HL-60/S4 (cell line): ENCODE measurements around the gene RBL2.
"Not testable (repeated sequence)": the region's sequence is repeated elsewhere in the genome, so short reads cannot be mapped to it uniquely, and the experiment has no call there.

ENCODE experiments used
- in situ Hi-C: fragments of 300-500 bp; cut with MboI; formaldehyde crosslinking; loops from 2 replicates; pipeline ENCODE4 v1.14.3; 2022; ENCODE audit warnings: low sequenced_read_pairs

RBL2 gene

DNA sequence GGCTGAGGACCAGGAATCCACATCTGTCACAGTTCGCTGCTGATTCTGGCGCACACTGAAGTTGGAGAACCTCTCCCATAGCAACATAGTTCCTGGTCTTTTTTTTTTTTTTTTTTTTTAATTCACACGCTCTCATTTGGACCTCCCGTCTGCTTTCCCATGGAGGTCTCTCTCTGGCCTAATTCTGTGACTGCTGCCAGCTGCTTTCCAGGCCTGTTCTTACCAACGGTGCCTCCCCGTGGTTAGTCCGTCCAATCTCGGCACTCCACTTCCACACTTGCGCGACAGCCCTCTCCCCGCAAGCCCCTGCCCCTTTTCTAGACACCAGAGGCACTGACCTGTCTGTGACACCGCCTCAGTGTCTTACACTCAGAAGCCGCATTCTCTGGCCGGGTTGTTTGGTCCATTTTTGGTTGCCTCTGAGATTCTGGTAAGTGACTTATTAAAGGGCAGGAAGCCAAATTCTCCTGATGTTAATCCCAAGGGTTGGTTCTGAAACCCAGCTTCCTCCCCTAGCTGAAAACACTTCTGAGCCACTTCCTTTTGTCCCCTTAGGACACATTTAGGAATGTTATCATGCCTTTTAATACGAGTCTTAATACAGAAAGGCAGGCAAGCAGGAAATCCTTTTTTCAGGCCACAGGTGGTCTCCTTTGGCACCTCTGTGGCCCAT is 69.9 kb downstream of the RBL2 start:
- in situ Hi-C loops = no loop called here

DNA sequence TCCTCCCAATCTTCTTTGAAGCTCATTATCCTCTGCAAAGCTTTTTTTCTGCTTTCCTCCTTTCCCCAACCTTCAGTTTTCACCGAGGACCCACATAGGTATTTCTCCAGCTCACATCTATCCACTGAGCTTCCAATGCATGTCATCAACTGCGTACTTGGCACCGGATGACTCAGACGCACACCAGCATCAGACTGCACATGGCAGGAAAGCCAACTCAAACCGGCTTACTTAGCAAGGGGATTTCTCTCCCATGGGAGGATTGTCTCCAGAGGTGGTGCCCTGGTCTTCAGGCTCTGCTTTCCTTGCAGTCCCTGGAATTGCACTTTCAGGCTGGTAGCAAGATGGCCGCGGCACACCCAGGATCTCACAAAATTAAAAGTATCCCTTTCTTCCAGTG is 70.4 kb downstream of the RBL2 start:
- in situ Hi-C loops = no loop called here

- in situ Hi-C loops = no loop called here
Measured at GRCh38 chr16:53506254-53506653, 72.0 kb downstream of the RBL2 start.

- in situ Hi-C loops = no loop called here
Measured at GRCh38 chr16:53507464-53508179, 73.4 kb downstream of the RBL2 start.

GRCh38 chr16:53509906-53510703 is 75.8 kb downstream of the RBL2 start:
- in situ Hi-C loops = no loop called here

GRCh38 chr16:53510704-53511070 is 76.4 kb downstream of the RBL2 start:
- in situ Hi-C loops = no loop called here

- in situ Hi-C loops = no loop called here
Measured at GRCh38 chr16:53511084-53511402, 76.8 kb downstream of the RBL2 start.

- in situ Hi-C loops = no loop called here
Measured at GRCh38 chr16:53511403-53512280, 77.4 kb downstream of the RBL2 start.

GRCh38 chr16:53512795-53513194 is 78.5 kb downstream of the RBL2 start:
- in situ Hi-C loops = not testable (repeated sequence)

DNA sequence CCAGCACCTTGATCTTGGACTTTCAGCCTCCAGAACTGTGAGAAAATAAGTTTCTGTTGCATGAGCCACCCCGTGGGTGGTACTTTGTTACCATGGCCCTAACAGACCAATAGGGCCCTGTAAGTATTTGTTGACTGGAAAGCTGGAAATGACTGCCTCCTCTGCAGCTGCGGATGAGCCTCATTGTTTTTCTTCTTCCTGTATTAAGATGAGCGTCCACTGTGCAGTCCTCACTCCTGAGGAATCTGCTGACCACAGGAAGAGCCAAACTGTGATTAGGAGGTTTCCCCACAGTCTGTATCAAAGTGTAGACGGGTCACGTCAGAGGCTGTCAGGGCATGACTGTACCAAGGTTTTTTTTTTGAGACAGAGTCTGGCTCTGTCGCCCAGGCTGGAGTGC is 81.0 kb downstream of the RBL2 start:
- in situ Hi-C loops = no loop called here

- in situ Hi-C loops = no loop called here
Measured at GRCh38 chr16:53515811-53516210, 81.5 kb downstream of the RBL2 start.

GRCh38 chr16:53517851-53518250 is 83.6 kb downstream of the RBL2 start:
- in situ Hi-C loops = no loop called here

DNA sequence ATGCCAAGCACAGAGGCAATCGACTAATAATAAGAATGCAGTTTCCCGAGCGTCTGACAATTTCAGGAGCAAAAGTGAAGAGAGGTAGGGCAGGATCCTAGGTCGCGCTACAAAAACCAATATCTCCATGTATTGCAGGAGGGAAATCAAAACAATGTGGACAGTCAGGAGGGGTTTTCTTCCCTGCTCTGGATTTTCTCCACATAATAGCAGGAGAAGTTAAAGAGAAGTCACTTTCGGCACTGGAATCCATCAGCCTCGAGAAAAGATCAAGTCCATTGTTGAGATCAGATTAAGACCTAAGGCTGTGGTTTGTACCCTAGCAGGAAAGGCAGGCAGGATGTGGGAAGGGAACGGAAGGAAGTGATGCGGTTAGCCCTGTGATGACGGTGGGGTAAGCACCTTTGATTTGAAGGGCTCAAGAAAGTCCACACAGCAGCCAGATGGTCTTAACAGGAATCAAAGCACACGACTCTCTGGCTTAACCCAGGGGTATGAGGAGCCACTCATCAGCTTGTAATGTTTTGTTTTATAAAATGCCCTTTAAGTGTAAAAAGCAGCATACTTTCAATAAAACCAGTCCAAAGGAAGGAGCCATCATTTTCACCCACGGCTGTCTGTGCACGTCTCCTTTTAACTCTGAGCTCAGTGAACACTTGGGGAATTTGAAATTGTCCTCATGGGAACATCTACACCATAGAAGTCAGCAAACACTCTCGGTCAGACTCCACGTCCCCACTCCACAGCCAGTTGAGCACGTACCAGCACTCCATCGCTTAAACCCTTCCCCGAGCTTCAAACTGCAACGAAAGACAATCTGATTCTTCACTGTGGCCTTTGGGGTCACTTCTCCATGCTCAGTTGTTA is 84.5 kb downstream of the RBL2 start:
- in situ Hi-C loops = no loop called here

DNA sequence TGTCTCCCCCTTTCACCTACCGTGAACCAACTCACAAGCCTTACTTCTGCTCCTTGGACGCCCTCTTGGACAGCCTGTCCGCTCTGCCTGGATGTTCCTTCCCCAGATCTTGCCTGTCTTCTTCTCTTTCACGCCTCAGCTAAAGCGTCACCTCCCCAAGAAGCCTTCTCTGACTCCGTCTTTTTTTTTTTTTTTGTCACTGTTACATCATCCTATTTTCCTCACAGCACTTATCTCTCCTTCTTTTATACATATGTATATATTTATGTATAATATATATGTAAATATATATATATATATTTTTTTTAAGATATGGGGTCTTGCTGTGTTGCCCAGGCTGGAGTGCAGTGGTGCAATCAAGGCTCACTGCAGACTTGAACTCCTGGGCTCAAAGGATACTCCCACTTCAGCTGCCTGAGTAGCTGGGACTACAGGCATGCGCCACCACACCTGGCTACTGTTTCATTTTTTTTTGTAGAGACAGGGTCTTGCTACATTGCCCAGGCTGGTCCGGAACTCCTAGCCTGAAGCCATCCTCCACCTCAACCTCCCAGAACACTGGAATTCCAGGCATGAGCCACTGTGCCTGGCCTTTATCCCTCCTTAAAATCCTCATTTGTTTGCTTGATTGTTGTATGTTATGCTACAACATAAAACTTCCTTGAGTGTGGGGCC is 85.3 kb downstream of the RBL2 start:
- in situ Hi-C loops = no loop called here

- in situ Hi-C loops = no loop called here
Measured at GRCh38 chr16:53523126-53523804, 89.0 kb downstream of the RBL2 start.

DNA sequence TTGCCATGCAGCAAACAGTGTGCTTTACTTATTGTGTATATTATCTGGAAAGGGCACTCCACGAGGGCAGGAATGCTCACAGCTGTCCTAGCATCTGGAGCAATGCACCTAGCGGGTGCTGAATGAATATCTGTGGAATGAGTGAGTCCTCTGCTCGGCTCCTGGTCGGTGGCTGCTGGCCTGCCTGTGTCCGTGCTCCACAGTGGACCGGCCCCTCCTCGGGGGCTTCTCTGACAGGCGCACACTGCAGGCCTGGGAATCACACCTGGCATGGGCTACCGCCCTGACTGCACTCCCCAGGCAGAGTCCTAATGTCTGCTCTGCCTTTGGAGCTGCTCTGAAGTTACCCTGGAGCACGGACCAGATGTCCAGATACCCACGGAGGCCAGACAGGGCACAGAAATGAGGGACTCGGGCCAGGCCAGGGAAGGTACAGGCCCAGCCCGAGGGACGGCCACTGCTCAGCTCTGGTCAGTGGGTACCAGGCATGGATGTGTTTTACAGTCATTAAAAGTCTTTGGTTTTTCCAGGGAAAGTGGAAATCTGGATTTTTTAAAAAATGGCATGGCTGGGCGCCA is 89.8 kb downstream of the RBL2 start:
- in situ Hi-C loops = no loop called here

- in situ Hi-C loops = no loop called here
Measured at GRCh38 chr16:53528797-53529196, 94.5 kb downstream of the RBL2 start.

DNA sequence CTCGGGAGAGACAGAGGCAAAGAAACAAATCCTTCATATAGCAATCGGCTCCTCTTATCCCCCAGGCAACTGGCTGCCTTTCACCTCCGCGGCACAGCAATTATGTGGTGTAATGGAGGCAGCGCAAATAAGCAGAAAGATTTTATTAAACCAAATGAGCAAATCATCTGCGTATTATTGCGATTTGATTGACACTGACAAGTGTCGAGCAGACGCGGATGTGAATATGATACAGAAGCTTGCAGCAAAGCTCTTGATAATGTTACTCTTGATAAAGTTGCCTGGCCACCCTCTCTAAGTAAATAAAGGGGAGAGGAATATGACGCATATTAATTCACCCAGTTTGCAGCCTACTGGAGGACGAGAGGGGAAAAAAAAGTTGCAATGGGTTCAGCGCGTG is 95.2 kb downstream of the RBL2 start:
- in situ Hi-C loops = no loop called here

- in situ Hi-C loops = no loop called here
Measured at GRCh38 chr16:53530046-53530445, 95.8 kb downstream of the RBL2 start.
